GM19455 (cell line): ENCODE data around the gene KIF6.

Experiments used
- ATAC-seq: cut with Tn5 transposase; IDR thresholded peaks from one replicate; pipeline ENCODE4 v1.9.1; 2021; ENCODE audit not compliant: unreplicated experiment

The KIF6 gene

GRCh38 chr6:39357998-39358686 lies 367.1 kb downstream of the KIF6 start:
- no peak for ATAC-seq

- ATAC-seq = no peak
Observed at GRCh38 chr6:39353698-39354315, 371.4 kb downstream of the KIF6 start.

GRCh38 chr6:39350723-39351505 lies 374.3 kb downstream of the KIF6 start:
- ATAC-seq = no peak

- ATAC-seq = no peak
Observed at GRCh38 chr6:39348740-39349139, 376.5 kb downstream of the KIF6 start.

GRCh38 chr6:39347906-39348585 lies 377.2 kb downstream of the KIF6 start:
- ATAC-seq = no peak

GRCh38 chr6:39347206-39347605 lies 378.0 kb downstream of the KIF6 start:
- no peak for ATAC-seq

GRCh38 chr6:39344821-39345280 lies 380.4 kb downstream of the KIF6 start:
- no peak for ATAC-seq

GRCh38 chr6:39343396-39343870 lies 381.8 kb downstream of the KIF6 start:
- no peak for ATAC-seq

- no peak for ATAC-seq
Observed at GRCh38 chr6:39342692-39343395, 382.4 kb downstream of the KIF6 start.

- no peak for ATAC-seq
Observed at GRCh38 chr6:39341937-39342336, 383.3 kb downstream of the KIF6 start.

GRCh38 chr6:39341352-39341751 lies 383.9 kb downstream of the KIF6 start:
- no peak for ATAC-seq

- ATAC-seq = no peak
Observed at GRCh38 chr6:39339868-39340550, 385.2 kb downstream of the KIF6 start.

GRCh38 chr6:39339096-39339867 lies 385.9 kb downstream of the KIF6 start:
- ATAC-seq = no peak

GRCh38 chr6:39338397-39338796 lies 386.8 kb downstream of the KIF6 start:
- ATAC-seq = no peak

- no peak for ATAC-seq
Observed at GRCh38 chr6:39335780-39336545, 389.2 kb downstream of the KIF6 start.

GRCh38 chr6:39333644-39334438 lies 391.4 kb downstream of the KIF6 start:
- no peak for ATAC-seq

- ATAC-seq = no peak
Observed at GRCh38 chr6:39330476-39330875, 394.7 kb downstream of the KIF6 start.

GRCh38 chr6:39330057-39330456 lies 395.2 kb downstream of the KIF6 start:
- no peak for ATAC-seq
